NCI-H1092 (cell line): ENCODE data around the gene FARSB.
A peak's percentile ranks its signal among the peaks of the same experiment; 100 is the strongest.
"Not testable (repeated sequence)": the region's sequence is repeated elsewhere in the genome, so short reads cannot be mapped to it uniquely, and the experiment has no call there.

Experiments
- DNase-seq: peaks from one replicate; lab custom pipeline; 2025; lab: John Stamatoyannopoulos, UW

The FARSB gene

DNA sequence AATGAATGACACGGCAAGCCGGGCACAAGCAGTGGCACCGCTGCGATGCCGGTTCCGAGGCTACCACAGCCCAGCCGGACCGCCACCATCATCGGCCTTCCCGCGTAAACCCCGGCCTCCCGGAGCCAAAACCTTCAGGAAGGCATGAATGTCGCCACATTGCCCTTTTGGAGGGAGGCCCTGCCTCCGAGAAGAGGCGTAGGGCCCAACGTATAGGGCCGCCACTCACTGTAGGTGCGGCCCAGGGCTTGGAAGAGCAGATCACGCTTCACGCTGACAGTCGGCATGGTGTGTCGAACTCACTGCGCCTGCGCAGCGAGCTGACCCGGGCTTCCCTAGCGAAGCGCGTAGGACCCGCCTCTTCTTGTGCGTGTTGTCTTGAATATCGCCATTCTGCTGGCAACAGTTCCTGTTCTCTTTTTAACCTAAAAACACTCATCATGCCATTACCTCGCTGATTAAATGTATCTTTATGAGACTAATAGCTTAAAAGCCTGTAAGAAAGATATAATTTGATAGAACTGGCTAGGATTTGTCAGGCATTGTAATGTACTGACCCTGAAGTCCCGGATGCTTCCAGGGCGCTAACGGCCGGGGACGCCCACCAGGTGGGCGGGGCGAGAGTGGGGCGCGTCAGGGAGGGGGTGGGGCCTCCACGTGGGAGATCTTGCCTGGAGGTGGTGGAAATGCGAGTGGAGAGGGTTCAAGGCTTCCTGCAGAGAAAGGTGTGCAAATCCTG, at the start of gene FARSB:
TSS of gene FARSB (minus strand) at position 306 of the 739 bp plus-strand sequence. CDS start at position 287, 19 bp downstream.
- DNase-seq, result peak; percentile 87

DNA sequence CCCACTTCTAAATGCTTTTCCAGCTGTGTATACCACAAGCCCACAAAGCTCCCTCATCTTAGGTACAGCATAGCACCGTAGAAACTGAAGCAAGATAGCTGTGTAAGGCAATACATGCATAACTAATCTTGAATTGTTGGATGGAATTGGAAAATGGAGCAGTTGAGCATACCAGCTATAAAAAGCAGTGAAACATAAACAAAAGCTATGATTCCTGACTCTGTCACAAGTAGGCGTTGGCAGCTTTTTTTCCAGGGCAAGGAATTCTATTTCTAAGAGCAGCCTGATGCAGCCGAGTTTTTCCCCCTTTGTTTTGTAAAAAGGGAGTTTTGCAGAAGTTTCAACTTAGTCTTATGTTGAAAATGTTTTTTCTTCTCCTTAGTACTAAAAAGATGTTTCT, 48.0 kb upstream of the FARSB start:
- DNase-seq, result no peak

DNA sequence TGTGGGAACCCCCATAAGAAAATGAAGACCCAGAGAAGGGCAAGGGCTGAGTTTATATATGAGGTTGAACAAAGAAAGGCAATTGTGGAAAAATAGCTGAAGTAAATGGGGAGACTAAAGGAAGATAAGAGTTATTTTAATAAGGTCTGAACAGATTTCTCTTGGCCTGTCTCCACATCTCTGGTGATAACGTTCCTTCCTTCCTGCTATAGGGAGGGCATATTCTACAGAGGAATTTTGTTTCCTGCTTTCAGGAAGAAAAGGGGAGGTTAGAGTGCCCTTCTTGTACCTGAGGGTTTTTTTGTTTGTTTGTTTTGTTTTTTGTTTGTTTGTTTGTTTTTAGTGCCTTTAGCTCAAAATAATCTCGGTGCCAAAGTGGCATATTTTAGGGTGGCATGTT, 47.2 kb upstream of the FARSB start:
- no peak for DNase-seq

DNA sequence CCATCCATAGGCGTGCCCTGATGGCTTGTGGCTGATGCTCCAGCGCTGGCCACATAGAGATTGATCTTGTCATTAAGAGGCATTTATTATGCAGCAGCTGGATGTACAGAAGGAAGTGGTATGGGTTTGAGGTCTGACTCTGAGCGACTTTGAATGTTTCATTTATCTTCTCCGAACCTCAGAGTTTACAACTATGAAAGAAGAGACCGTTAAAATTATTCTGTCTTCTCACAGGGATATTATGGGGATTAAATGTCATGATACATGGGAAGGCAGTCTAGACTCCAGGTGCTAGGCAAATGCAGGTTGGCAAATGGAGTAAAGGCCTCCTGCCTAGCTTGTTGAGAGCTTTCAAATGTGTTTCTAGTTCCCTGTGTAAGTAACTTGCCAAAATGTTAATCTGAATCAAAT, 45.8 kb upstream of the FARSB start:
- DNase-seq, result no peak

GRCh38 chr2:222701233-222701632, 45.3 kb upstream of the FARSB start:
- no peak for DNase-seq

GRCh38 chr2:222698276-222698675, 42.4 kb upstream of the FARSB start:
- no peak for DNase-seq

GRCh38 chr2:222693837-222694236, 37.9 kb upstream of the FARSB start:
- no peak for DNase-seq

DNA sequence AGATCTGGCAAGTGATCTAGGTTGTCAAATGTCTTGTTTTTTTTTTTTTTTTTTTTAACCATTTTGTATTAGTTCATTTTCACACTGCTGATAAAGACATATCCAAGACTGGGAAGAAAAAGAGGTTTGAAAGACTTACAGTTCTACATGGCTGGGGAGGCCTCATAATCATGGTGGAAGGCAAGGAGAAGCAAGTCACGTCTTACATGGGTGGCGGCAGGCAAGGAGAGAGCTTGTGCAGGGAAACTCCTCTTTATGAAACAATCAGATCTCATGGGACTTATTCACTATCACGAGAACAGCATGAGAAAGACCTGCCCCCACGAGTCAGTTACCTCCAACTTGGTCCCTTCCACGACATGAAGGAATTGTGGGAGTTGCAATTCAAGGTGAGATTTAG, 37.5 kb upstream of the FARSB start:
- DNase-seq, result not testable (repeated sequence)

- DNase-seq, result peak; percentile 56
Measured at GRCh38 chr2:222690564-222691200, 34.8 kb upstream of the FARSB start.

- DNase-seq, result no peak
Measured at GRCh38 chr2:222689322-222689721, 33.4 kb upstream of the FARSB start.

GRCh38 chr2:222688917-222689316, 33.0 kb upstream of the FARSB start:
- no peak for DNase-seq

- DNase-seq, result no peak
Measured at GRCh38 chr2:222686086-222686750, 30.3 kb upstream of the FARSB start.

DNA sequence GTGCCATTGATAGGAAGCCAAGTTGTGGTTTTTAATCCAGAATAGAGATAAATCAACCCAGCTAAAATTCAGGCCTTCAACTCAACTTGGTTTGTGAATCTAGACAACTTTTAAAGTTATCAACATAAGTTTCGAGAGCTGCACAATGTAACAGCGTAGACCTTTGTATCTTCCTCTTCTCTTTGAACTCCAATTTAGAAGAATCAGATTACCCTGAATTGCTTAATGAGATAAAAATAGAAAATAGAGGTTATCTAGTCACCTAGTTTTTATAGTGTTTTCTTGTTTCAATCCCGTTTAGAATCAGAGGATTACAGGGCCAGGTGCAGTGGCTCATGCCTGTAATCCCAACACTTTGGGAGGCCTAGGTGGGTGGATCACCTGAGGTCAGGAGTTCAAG, 27.9 kb upstream of the FARSB start:
- DNase-seq, result no peak

DNA sequence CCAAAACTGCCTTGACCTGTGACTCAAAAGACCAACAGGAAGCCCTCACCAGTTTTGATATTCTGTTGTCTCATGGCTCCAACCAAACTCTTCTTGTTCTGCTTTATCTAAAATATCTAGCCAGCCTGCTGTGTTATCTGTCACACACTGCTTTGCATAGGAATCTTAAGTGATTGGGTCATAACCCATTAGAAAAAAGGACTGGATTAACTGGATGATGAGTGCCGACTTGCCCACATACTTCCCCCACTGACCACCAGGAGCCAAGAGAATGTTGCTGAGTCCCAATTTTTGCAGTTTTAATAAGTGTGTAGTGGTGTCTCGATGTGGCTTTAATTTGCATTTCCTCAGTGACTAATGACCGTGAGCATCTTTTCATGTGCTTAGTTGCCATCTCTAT, 22.1 kb upstream of the FARSB start:
- no peak for DNase-seq

- DNase-seq, result no peak
Measured at GRCh38 chr2:222673883-222674282, 18.0 kb upstream of the FARSB start.

GRCh38 chr2:222673273-222673672, 17.4 kb upstream of the FARSB start:
- no peak for DNase-seq

GRCh38 chr2:222672068-222672401, 16.1 kb upstream of the FARSB start:
- no peak for DNase-seq

- peak; percentile 6 for DNase-seq
Measured at GRCh38 chr2:222671259-222672067, 15.6 kb upstream of the FARSB start, which contains the start of gene MOGAT1. MOGAT1 (plus strand) TSS chr2:222671658; CDS start chr2:222671786, 128 bp downstream.

- DNase-seq, result no peak
Measured at GRCh38 chr2:222670191-222671038, 14.5 kb upstream of the FARSB start.

GRCh38 chr2:222669353-222669752, 13.5 kb upstream of the FARSB start:
- DNase-seq, result no peak

DNA sequence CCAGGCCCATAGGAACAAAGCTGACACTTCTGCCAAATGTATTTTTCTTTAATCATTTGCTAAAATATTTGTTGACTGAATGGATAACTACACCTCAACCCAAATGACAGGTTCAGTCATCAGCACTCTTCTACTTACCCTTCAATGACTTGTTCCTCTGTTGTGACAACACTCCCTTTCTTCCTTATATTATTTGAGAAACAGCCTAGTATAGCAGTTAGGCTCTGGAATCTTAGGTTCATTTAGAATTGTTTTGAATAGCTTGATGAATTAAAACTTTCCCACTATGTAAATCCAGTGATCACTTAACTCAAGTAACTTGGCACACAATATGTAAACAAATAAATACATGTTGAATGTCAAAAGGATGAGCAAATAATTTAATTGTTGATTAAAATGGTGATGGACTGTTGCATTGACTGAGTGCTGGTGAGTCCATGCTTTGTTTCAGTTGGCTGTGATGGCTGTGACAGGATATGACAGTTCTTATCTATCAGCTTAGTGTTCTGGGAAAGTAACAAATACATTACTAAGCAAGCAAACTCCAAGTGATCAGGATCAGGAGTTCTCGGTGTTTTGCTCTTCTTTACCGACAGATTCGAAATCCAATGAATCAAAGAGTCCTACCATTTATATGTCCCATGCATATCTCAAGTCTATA, 12.7 kb upstream of the FARSB start:
- DNase-seq, result no peak
